HEK293T (cell line): ENCODE measurements around the gene CRADD.

Source experiments
- CTCF ChIA-PET: fragments of 350-600 bp; formaldehyde crosslinking; extraction: SDS; loops from one replicate; lab custom pipeline; 2021; ENCODE audit warnings: antibody characterized with exemption, inconsistent platforms; lab: Yijun Ruan, JAX
- POLR2A ChIA-PET: fragments of 350-600 bp; formaldehyde crosslinking; extraction: SDS; loops from one replicate; lab custom pipeline; 2020; ENCODE audit warnings: antibody characterized with exemption, inconsistent platforms; lab: Yijun Ruan, JAX
- DNase-seq: peaks from one replicate; pipeline ENCODE4 v3.0.0; 2012; ENCODE audit warnings: mixed read lengths; ENCODE audit errors: extremely low spot score
- ARNT ChIP-seq: fragments of 450-650 bp; IDR thresholded peaks from 2 replicates; pipeline ENCODE4 v1.6.1; 2017; ENCODE audit warnings: mild to moderate bottlenecking
- BHLHE40 ChIP-seq: fragments of 450-650 bp; IDR thresholded peaks from 2 replicates; pipeline ENCODE4 v1.6.1; 2016; ENCODE audit warnings: mild to moderate bottlenecking, moderate library complexity, borderline replicate concordance
- CTBP1 ChIP-seq: fragments of 450-650 bp; IDR thresholded peaks from 2 replicates; pipeline ENCODE4 v1.6.1; 2016; ENCODE audit warnings: borderline replicate concordance
- ELF4 ChIP-seq: fragments of 450-650 bp; IDR thresholded peaks from 2 replicates; pipeline ENCODE4 v1.6.1; 2017; ENCODE audit warnings: antibody characterized with exemption
- FOXA1 ChIP-seq: fragments of 450-650 bp; IDR thresholded peaks from 2 replicates; pipeline ENCODE4 v1.6.1; 2016; ENCODE audit warnings: mild to moderate bottlenecking
- FOXK2 ChIP-seq: fragments of 450-650 bp; IDR thresholded peaks from 2 replicates; pipeline ENCODE4 v1.6.1; 2016; ENCODE audit warnings: mild to moderate bottlenecking
- FOXM1 ChIP-seq: fragments of 450-650 bp; IDR thresholded peaks from 2 replicates; pipeline ENCODE4 v1.6.1; 2017; ENCODE audit warnings: mild to moderate bottlenecking, borderline replicate concordance
- HDGF ChIP-seq: fragments of 450-650 bp; IDR thresholded peaks from 2 replicates; pipeline ENCODE4 v1.6.1; 2017; ENCODE audit warnings: antibody characterized with exemption, borderline replicate concordance
- L3MBTL2 ChIP-seq: fragments of 450-650 bp; conservative IDR thresholded peaks from 2 replicates; pipeline ENCODE4 v1.6.1; 2016; ENCODE audit warnings: mild to moderate bottlenecking
- LEF1 ChIP-seq: fragments of 450-650 bp; IDR thresholded peaks from 2 replicates; pipeline ENCODE4 v1.6.1; 2017; ENCODE audit warnings: mild to moderate bottlenecking, borderline replicate concordance
- NFRKB ChIP-seq: fragments of 450-650 bp; IDR thresholded peaks from 2 replicates; pipeline ENCODE4 v1.6.1; 2016; ENCODE audit warnings: mild to moderate bottlenecking, moderate library complexity
- SP1 ChIP-seq: fragments of 450-650 bp; IDR thresholded peaks from 2 replicates; pipeline ENCODE4 v1.6.1; 2017
- SUZ12 ChIP-seq: fragments of 450-650 bp; IDR thresholded peaks from 2 replicates; pipeline ENCODE4 v1.6.1; 2016; ENCODE audit warnings: mild to moderate bottlenecking
- TARDBP ChIP-seq: fragments of 450-650 bp; IDR thresholded peaks from 2 replicates; pipeline ENCODE4 v1.6.1; 2016
- ZNF384 ChIP-seq: fragments of 450-650 bp; IDR thresholded peaks from 2 replicates; pipeline ENCODE4 v1.6.1; 2016
- TF ChIP-seq, protein P1 (sequence below): fragments of 450-650 bp; IDR thresholded peaks from 2 replicates; pipeline ENCODE4 v1.6.1; 2016

The CRADD gene

DNA sequence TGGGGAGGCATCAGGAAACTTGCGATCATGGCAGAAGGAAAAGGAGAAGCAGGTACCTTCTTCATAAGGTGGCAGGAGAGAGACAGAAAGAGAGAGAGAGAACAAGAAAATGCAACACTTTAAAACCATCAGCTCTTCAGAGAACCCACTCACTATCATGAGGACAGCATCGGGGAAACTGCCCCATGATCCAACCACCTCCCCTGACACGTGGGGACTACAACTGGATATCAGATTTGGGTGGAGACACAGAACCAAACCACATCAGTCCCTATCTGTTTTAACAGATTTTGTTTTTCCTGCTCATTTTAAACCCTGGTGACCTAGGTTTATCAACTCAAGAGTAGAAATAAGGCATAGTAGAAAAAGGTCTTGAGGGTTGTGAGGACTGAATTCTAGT is 261.1 kb downstream of the CRADD start:
- CTCF ChIA-PET: no interaction called here
- POLR2A ChIA-PET: no interaction called here

DNA sequence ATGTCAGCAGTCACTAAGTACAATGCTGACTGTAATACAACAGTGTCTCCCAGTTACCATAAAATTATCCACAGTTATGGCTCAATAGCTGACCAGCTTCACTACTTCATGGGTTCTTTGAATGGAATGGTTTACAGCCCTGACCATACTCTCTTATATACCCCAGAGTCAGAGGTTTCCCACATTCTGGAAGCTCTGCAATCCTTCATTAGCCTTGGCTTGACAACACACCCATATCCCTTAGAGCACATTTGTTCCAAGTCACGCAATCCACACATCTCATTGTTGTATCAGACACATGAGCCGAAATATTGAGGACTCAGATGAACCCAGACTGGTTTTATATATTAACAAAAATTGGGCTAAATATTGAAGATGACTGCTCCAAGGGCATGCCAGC is 261.8 kb downstream of the CRADD start:
- ChIA-PET POLR2A (no interaction called here), CTCF (no interaction called here)
- DNase-seq: no peak
- TF ChIP-seq SP1: no peak
- no peak for TF ChIP-seq NFRKB
- no peak for TF ChIP-seq ELF4
- TF ChIP-seq HDGF: no peak
- no peak for TF ChIP-seq FOXM1
- no peak for TF ChIP-seq LEF1
- no peak for TF ChIP-seq FOXA1
- TF ChIP-seq L3MBTL2: no peak
- no peak for TF ChIP-seq FOXK2
- TF ChIP-seq ZNF384: no peak
- TF ChIP-seq SUZ12: no peak
- TF ChIP-seq ARNT: no peak
- TF ChIP-seq, protein P1, sequence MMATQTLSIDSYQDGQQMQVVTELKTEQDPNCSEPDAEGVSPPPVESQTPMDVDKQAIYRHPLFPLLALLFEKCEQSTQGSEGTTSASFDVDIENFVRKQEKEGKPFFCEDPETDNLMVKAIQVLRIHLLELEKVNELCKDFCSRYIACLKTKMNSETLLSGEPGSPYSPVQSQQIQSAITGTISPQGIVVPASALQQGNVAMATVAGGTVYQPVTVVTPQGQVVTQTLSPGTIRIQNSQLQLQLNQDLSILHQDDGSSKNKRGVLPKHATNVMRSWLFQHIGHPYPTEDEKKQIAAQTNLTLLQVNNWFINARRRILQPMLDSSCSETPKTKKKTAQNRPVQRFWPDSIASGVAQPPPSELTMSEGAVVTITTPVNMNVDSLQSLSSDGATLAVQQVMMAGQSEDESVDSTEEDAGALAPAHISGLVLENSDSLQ: no peak
- TF ChIP-seq CTBP1: no peak
- TF ChIP-seq BHLHE40: no peak
- TF ChIP-seq TARDBP: no peak

More for the DNA sequence above, 261.1 kb downstream of the CRADD start:
- DNase-seq: no peak
- no peak for TF ChIP-seq SUZ12
- no peak for TF ChIP-seq BHLHE40
- no peak for TF ChIP-seq FOXM1
- no peak for TF ChIP-seq FOXA1
- no peak for TF ChIP-seq L3MBTL2
- no peak for TF ChIP-seq HDGF
- TF ChIP-seq ELF4: no peak
- no peak for TF ChIP-seq LEF1
- no peak for TF ChIP-seq SP1
- TF ChIP-seq NFRKB: no peak
- no peak for TF ChIP-seq ARNT
- TF ChIP-seq TARDBP: no peak

DNA sequence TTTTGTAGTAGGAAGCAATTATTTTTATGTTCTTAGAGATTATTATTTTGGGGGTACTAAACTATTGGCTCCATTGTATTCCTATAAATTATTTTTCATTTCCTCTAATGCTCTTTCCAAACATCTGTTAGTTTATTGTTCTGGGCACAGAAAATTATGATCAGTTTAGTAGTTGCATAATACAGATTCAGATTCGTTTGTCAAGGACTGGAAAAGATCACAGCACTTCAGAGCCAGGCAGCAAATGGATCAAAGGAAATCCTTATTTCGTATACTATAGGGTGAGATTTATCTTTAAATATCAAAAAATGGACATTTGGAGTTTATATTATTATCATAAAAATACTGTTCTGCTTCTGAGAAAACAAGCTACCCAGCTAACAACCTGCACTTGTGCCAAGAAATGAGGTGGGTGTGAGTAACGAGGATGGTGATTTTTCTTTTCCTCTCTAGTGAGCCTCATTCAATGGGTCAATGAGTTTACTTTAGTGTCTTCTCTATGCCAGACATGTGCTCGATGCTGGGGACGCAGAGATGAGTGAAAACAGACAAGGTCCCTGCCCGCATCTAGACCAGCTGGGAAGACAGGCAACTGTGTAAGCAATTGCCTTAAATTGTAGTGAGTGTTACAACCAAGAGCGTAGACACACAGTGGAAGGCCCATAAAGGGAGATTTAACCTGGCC is 262.6 kb downstream of the CRADD start:
- ChIA-PET POLR2A (no interaction called here), CTCF (no interaction called here)
- DNase-seq: no peak
- TF ChIP-seq FOXA1 (no peak), SUZ12 (no peak), CTBP1 (no peak), ELF4 (no peak), ZNF384 (no peak)

DNA sequence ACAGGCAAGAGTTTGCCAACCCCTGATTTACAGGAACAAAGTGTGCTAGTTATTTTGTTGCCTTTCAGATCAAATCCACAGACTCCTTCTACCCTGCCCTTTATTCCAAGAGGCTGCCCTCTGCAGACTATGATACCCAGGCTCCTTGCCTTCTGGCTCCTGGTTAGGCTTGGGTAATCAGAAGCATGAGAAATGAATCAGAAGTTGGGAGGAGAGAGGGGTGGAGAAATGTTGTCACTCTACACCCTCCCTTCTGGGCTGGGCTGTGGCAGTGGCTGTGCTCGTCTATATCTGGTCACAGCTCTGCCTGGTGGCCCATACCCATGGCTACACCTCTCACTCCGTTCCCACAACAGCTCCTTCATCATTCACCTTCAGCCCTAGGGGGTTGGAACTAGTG is 266.6 kb downstream of the CRADD start:
- POLR2A ChIA-PET: no interaction called here

DNA sequence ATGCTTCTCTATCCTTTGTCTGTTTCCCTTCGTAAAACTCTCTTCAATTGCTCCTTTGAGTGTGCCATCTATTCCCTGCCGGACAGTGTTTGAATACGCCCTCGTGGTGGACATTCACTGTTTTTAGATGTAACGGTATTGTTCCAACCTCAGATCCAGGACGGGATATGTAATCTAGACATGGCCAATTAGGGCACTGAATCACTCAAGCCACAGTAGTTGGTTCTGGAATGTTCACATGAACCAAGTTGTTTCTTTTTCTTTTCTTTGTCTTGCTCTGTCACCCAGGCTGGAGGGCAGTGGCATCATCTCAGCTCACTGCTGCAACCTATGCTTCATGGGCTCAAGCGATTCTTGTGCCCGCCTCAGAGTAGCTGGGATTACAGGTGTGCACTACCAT is 267.0 kb downstream of the CRADD start:
- TF ChIP-seq TARDBP (no peak), SUZ12 (no peak), BHLHE40 (no peak), SP1 (no peak), FOXM1 (no peak), FOXA1 (no peak), FOXK2 (no peak), NFRKB (no peak), HDGF (no peak), L3MBTL2 (no peak), ZNF384 (no peak), CTBP1 (no peak), ELF4 (no peak), LEF1 (no peak), ARNT (no peak)
- TF ChIP-seq, protein P1: no peak
- CTCF ChIA-PET: no interaction called here
- DNase-seq: no peak
- POLR2A ChIA-PET: no interaction called here

More for the DNA sequence above, 266.6 kb downstream of the CRADD start:
- DNase-seq: no peak
- CTCF ChIA-PET: no interaction called here
- TF ChIP-seq NFRKB (no peak), BHLHE40 (no peak), TARDBP (no peak), FOXK2 (no peak), SP1 (no peak), SUZ12 (no peak), ELF4 (no peak), FOXA1 (no peak), LEF1 (no peak), HDGF (no peak), CTBP1 (no peak), L3MBTL2 (no peak), FOXM1 (no peak), ARNT (no peak), ZNF384 (no peak)
- TF ChIP-seq, protein P1: no peak
